Panc1 (cell line): ENCODE measurements around the gene EMP2. TPM values are rescaled to one million over a fixed set of nuclear protein-coding genes. Genes with fewer than 3 reads are reported as not detected.

Source experiments
- ATAC-seq: fragments of 200-7000 bp; cut with Tn5 transposase; 2 replicates; pipeline ENCODE4 v1.9.1; 2020; ENCODE audit warnings: mild to moderate bottlenecking, moderate library complexity
- BruUV-seq: library from RNA; stranded (reverse); fragments of 400-500 nt; replicated peaks from 2 replicates; lab custom pipeline; 2021; lab: Mats Ljungman, UMichigan
- CTCF ChIA-PET: fragments of 300-600 bp; sonication (Branson Sonifier 250); formaldehyde crosslinking; loops from one replicate; lab custom pipeline; 2022; ENCODE audit warnings: antibody characterized with exemption; lab: Charles Lee
- POLR2A ChIA-PET: fragments of 300-600 bp; sonication (Branson Sonifier 250); formaldehyde crosslinking; loops from one replicate; lab custom pipeline; 2022; ENCODE audit warnings: antibody characterized with exemption; lab: Charles Lee
- DNase-seq: peaks from one replicate; pipeline ENCODE4 v3.0.0-alpha.2; 2010; ENCODE audit warnings: low read depth, low spot score
- H3K27ac ChIP-seq: 2 replicates; pipeline ENCODE4 v1.5.1; 2011; ENCODE audit warnings: mild to moderate bottlenecking, low read length, inconsistent platforms
- H3K27me3 ChIP-seq: fragments of 200-500 bp; sonication (Bioruptor generic); 2 replicates; pipeline ENCODE4 v1.6.0; 2014; ENCODE audit warnings: low read length, inconsistent platforms; ENCODE audit not compliant: control insufficient read depth, insufficient read depth
- H3K36me3 ChIP-seq: fragments of 200-500 bp; sonication (Bioruptor generic); 2 replicates; pipeline ENCODE4 v1.5.1; 2014; ENCODE audit warnings: inconsistent platforms, mild to moderate bottlenecking, low read length, moderate library complexity; ENCODE audit not compliant: control insufficient read depth, insufficient read depth
- H3K4me1 ChIP-seq: 2 replicates; pipeline ENCODE4 v1.5.1; 2011; ENCODE audit warnings: inconsistent platforms, mild to moderate bottlenecking, low read length, moderate library complexity; ENCODE audit not compliant: control insufficient read depth, insufficient read depth
- H3K4me3 ChIP-seq, 2 experiments: 2 replicates each; pipeline ENCODE4 v1.5.1; 2011 to 2012; ENCODE audit warnings: low read depth in 2 of 2, low read length in 2 of 2, mild to moderate bottlenecking in 2 of 2, inconsistent platforms in 1 of 2, moderate library complexity in 1 of 2
- H3K9me3 ChIP-seq: fragments of 200-500 bp; sonication (Bioruptor generic); 2 replicates; pipeline ENCODE4 v1.5.1; 2014; ENCODE audit warnings: low read depth, mild to moderate bottlenecking, inconsistent platforms, low read length, moderate library complexity; ENCODE audit not compliant: control insufficient read depth, insufficient read depth
- POLR2AphosphoS5 ChIP-seq: IDR thresholded peaks from 2 replicates; pipeline ENCODE4 v1.6.1; 2012; ENCODE audit warnings: mild to moderate bottlenecking, low read depth, low read length, moderate library complexity
- REST ChIP-seq, 2 experiments: IDR thresholded peaks; 2 replicates each; pipeline ENCODE4 v1.6.1; 2011 to 2012; ENCODE audit warnings: low read depth in 2 of 2, control low read depth in 1 of 2, low read length in 1 of 2, mild to moderate bottlenecking in 1 of 2, moderate library complexity in 1 of 2; ENCODE audit not compliant: insufficient read depth in 1 of 2
- SIN3A ChIP-seq: IDR thresholded peaks from 2 replicates; pipeline ENCODE4 v1.6.1; 2012; ENCODE audit warnings: low read depth, mild to moderate bottlenecking, low read length, moderate library complexity, borderline replicate concordance; ENCODE audit not compliant: insufficient read depth
- TCF7L2 ChIP-seq: IDR thresholded peaks from 2 replicates; pipeline ENCODE4 v1.6.1; 2011; ENCODE audit warnings: mild to moderate bottlenecking, low read depth, low read length, inconsistent platforms
- in situ Hi-C: cut with HindIII; loops from 2 replicates; pipeline ENCODE4 v1.10.0; 2016; ENCODE audit warnings: low sequenced_read_pairs, low pct_unique_long_range_greater_than_20kb
- intact Hi-C: fragments of 100-400 bp; cut with micrococcal nuclease; formaldehyde crosslinking; loops from one replicate; pipeline ENCODE4 v1.10.0; 2022; ENCODE audit not compliant: unreplicated experiment
- total RNA-seq: library from RNA; stranded (reverse); gene quantifications from one replicate; pipeline ENCODE4 v1.2.1, GENCODE V29; 2021; ENCODE audit not compliant: unreplicated experiment
- TF ChIP-seq, protein P1 (sequence below): fragments of 450-650 bp; IDR thresholded peaks from 2 replicates; pipeline ENCODE4 v1.5.1; 2017; ENCODE audit warnings: mild to moderate bottlenecking

Gene EMP2
- total RNA-seq, 1 experiment from 2014 or later, result 13.8 TPM

GRCh38 chr16:10528635-10529034 is 51.8 kb downstream of the EMP2 start:
- Histone ChIP-seq H3K36me3 (no peaks in the 10 kb centered on the region), H3K9me3 (no peaks in the 10 kb centered on the region), H3K27me3 (no peaks in the 10 kb centered on the region), H3K27ac (no peak overlapping the region), H3K4me3 (no peak overlapping the region), H3K4me1 (no peaks in the 10 kb centered on the region)
- BruUV-seq, result no TSS peak
- intact Hi-C loops, result loop anchor here (10.0 kb wide), 2 partner anchors 56 to 386 kb away; partner anchors contain the start of gene EMP2
- in situ Hi-C loops, result no loop called here
- no peak for DNase-seq
- ChIA-PET CTCF (no interaction called here), POLR2A (no interaction called here)
- TF ChIP-seq, protein P1, sequence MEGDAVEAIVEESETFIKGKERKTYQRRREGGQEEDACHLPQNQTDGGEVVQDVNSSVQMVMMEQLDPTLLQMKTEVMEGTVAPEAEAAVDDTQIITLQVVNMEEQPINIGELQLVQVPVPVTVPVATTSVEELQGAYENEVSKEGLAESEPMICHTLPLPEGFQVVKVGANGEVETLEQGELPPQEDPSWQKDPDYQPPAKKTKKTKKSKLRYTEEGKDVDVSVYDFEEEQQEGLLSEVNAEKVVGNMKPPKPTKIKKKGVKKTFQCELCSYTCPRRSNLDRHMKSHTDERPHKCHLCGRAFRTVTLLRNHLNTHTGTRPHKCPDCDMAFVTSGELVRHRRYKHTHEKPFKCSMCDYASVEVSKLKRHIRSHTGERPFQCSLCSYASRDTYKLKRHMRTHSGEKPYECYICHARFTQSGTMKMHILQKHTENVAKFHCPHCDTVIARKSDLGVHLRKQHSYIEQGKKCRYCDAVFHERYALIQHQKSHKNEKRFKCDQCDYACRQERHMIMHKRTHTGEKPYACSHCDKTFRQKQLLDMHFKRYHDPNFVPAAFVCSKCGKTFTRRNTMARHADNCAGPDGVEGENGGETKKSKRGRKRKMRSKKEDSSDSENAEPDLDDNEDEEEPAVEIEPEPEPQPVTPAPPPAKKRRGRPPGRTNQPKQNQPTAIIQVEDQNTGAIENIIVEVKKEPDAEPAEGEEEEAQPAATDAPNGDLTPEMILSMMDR, result no peak
- TF ChIP-seq POLR2AphosphoS5 (no peak), TCF7L2 (no peak), REST (IDR thresholded peaks at IDR 0.05; ENCODE audit: insufficient read depth in 1 of 2, low read depth in 2 of 2, low read length in 1 of 2) (no peak), SIN3A (no peak)
- no peak for ATAC-seq

- ChIA-PET POLR2A (no interaction called here), CTCF (no interaction called here)
- BruUV-seq, result no TSS peak
- ATAC-seq (no peak), DNase-seq (no peak)
- TF ChIP-seq, protein P1, result no peak
- TF ChIP-seq REST (IDR thresholded peaks at IDR 0.05; ENCODE audit: insufficient read depth in 1 of 2, low read depth in 2 of 2, low read length in 1 of 2) (no peak), SIN3A (no peak), TCF7L2 (no peak), POLR2AphosphoS5 (no peak)
- in situ Hi-C loops, result no loop called here
- no peaks in the 10 kb centered on the region for H3K27me3 ChIP-seq
- no peak overlapping the region for H3K4me3 ChIP-seq
- intact Hi-C loops, result loop anchor here (10.0 kb wide), 2 partner anchors 58 to 388 kb away; partner anchors contain the start of gene EMP2
- no peaks in the 10 kb centered on the region for H3K4me1 ChIP-seq
- H3K36me3 ChIP-seq, result no peaks in the 10 kb centered on the region
- H3K9me3 ChIP-seq, result no peaks in the 10 kb centered on the region
- H3K27ac ChIP-seq, result no peak overlapping the region
Observed at GRCh38 chr16:10526962-10527361, 53.4 kb downstream of the EMP2 start.
